GM10266 (cell line): ENCODE results near the gene HMCES.

Experiments used
- DNase-seq: peaks from one replicate; pipeline ENCODE4 v3.0.0; 2012; ENCODE audit errors: extremely low spot score
- CTCF ChIP-seq: IDR thresholded peaks from 2 replicates; pipeline ENCODE4 v1.5.1; 2012; ENCODE audit warnings: mild to moderate bottlenecking, low read depth; ENCODE audit not compliant: control insufficient read depth, insufficient read depth; ENCODE audit errors: missing control alignments

The HMCES gene

DNA sequence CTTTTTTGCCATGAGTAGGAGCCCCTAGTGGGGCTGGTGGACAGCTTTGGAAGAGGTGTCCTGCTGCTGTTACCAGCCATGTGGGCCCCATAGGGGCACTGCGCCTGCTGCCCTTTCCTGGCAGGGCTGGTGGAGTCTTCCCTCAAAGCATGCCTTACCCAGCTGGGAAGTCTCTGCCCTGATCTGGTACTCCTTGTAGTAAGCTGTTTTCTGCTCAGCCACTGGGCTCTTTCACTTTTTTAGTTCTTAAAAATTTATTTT is 26.2 kb downstream of the HMCES start:
- no peak for TF ChIP-seq CTCF
- DNase-seq: no peak

GRCh38 chr3:129305592-129306091 is 27.0 kb downstream of the HMCES start:
- peak; percentile 45 for DNase-seq
- no peak for TF ChIP-seq CTCF

DNA sequence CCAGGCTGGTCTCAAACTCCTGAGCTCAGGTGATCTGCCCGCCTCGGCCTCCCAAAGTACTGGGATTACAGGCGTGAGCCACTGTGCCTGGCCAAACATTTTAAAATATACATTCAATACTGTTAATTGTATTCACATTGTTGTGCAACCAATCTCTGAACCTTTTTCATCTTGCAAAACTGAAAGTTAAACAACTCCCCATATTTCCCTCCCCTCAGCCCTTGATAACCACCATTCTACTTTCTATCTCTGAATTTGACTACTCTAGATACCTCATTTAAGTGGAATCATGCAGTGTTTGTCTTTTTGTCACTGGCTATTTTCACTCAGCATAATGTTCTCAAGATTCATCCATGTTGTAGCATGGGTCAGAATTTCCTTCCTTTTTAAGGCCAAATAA is 30.0 kb downstream of the HMCES start:
- no peak for DNase-seq
- no peak for TF ChIP-seq CTCF

DNA sequence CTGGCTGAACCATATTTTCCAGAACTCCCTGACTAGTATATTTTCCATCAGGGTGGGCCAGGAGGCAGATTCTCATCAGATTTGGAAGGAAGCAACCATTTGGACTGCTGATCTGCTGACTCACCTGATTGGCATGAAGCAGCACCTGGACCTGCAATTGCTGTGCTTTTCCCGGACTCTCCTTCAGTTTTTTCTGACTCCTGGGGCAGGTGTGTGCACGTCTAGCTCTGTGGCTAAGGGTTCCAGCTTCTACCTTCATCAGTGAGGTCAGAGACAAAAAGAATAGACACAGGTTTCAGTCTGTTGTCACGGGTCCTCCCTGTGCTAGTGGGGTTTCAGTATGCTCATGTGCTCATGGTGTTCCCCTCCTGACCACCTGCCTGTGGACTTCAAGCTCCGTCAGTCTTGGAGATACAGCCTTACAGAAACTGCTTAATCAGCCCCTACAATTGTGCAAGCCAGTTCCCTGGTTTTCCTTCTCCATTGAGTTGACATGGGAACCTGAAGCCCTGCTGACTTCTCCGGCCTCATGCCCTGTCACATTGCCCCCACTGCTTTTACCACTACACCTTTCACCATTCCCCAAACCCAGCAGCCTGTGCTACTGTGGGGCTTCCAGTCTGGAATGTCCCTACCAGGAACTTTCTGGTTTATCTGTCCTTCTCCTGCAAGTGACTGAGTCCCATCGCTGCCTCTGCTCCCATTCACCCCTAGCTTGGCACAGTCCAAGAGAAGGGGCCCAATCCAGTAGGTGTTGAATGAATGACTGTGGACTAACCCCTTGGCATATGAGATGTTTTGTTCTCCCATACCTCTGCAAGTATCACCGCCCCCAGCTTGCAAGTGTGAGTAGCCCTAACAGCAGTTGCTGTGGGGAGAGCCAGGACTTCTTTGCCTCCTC is 31.7 kb downstream of the HMCES start:
- TF ChIP-seq CTCF: no peak
- DNase-seq: peak; percentile 76

DNA sequence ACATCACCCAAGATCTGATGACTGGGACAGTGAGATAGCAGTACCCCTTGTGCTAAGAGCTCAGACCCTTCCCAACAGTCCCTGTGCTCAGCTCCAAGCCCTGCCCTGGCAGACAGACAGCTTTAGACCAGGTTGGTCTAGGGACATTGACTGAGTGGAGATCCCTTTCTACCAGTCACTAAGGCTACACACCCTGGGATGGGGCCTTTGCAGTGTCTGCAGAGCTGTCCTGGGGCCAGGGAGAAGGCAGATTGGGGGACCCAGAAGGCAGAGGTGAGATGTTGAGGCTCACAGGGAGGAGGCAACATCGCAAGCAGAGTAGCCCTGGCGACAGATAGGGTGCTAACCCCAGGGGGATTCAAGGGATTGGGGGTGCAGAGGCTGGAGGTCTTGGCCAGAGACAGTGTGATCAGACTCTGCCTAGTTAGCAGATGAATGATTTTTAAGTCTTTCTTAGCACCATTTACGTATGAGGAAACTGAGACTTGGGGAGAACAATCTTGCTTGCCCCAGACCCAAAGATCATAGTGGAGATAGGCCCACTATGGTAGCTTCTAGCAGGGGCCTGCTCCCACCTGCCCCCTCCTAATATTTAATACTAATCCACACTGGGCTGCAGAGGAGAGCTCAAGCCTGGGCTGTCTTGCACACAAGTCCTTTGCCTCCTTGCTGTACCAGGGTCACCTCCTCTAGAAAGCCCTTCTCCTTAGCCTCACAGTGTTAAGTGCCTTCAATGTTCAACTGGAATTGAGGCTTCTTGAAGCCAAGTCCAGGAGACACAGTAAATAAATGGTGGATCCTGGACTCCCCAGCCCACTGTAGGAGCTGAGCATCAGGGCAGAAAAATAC is 32.6 kb downstream of the HMCES start:
- TF ChIP-seq CTCF: no peak
- DNase-seq: no peak

DNA sequence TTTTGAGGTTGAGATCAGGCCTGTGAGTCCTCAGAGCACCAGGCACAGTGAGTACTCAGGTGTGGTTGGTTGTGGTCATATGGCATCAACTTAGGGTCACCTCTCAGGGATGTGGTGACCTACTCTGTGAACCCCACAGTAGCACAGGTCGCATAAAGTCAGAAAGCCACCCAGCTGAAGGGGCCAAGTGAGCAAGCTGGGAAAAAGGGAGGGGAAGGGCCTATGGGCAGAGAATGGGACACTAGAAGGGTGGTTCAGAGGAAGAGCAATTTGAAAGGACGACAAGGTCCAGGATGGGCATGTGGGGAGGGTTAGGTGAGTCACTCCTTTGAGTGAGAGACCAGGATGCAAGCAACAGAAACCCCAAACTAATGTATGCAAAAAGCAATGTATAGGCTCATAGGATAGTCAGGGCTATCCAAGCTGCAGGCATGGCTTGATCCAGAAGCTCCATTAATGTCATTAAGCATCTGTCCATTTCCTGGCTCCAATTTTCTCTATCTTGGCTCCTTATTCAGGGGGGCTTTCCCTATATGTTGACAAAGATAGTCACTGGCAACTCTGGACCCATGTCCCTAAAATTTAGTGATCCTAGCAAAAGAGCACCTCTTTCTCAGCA is 33.5 kb downstream of the HMCES start:
- TF ChIP-seq CTCF: no peak
- no peak for DNase-seq
